ENCODE measurements around the gene CALML5.

GRCh38 chr10:5502061-5502521 lies 2.7 kb upstream of the CALML5 start:
- TF ChIP-seq EZH2phosphoT487 (IDR thresholded peaks at IDR 0.05; ENCODE audit: borderline replicate concordance) (no peak), CTCF (IDR thresholded peaks at IDR 0.05 in 2 of 3, conservative IDR thresholded peaks at IDR 0.05 in 1 of 3; ENCODE audit: borderline replicate concordance in 1 of 3, insufficient read depth in 1 of 3, low read depth in 2 of 3, low read length in 2 of 3) (no peak), MAX (IDR thresholded peaks at IDR 0.05) (no peak), EGR1 (IDR thresholded peaks at IDR 0.05; ENCODE audit: low read depth) (no peak), SIN3A (IDR thresholded peaks at IDR 0.05; ENCODE audit: low read depth) (no peak), POLR2A (IDR thresholded peaks at IDR 0.05; ENCODE audit: borderline replicate concordance, extremely low read depth, insufficient read depth, insufficient read length) (no peak), RAD21 (IDR thresholded peaks at IDR 0.05; ENCODE audit: low read depth) (no peak)

Data from HCT116 (cell line).